SU-DHL-6 (cell line): ENCODE measurements around the gene ZNF304.

ENCODE experiments used
- EZH2phosphoT487 ChIP-seq: fragments of 200-600 bp; sonication (generic), shearing (Covaris generic); conservative IDR thresholded peaks from 2 replicates; pipeline ENCODE4 v1.6.1; 2018; ENCODE audit warnings: mild to moderate bottlenecking, antibody characterized with exemption, low read length, moderate library complexity, mixed read lengths
- TF ChIP-seq, protein P1 (sequence below): fragments of 200-600 bp; sonication (generic); IDR thresholded peaks from one replicate; pipeline ENCODE4 v1.5.1; 2017; ENCODE audit warnings: antibody characterized with exemption, mild to moderate bottlenecking, low read length, moderate library complexity; ENCODE audit not compliant: insufficient read depth, poor library complexity, severe bottlenecking

DNA sequence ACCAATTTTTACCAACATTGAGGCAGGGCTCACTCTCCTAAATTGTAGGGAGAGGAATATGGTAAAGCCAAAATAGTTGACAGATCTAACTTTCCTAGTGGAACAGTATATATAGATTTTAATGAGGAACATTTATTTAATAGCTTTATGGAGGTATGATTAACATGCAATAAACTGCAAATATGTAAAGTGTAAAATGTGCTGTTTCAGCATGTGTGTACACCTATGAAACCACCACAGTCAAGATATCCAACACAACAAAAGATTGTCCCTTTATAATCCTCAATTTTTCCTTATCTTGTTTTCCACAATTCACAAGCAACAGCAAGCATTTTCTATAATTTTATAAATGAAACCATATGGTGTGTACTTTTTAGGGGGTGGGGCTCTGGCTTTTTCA is 8.2 kb downstream of the ZNF304 start:
- TF ChIP-seq, protein P1, sequence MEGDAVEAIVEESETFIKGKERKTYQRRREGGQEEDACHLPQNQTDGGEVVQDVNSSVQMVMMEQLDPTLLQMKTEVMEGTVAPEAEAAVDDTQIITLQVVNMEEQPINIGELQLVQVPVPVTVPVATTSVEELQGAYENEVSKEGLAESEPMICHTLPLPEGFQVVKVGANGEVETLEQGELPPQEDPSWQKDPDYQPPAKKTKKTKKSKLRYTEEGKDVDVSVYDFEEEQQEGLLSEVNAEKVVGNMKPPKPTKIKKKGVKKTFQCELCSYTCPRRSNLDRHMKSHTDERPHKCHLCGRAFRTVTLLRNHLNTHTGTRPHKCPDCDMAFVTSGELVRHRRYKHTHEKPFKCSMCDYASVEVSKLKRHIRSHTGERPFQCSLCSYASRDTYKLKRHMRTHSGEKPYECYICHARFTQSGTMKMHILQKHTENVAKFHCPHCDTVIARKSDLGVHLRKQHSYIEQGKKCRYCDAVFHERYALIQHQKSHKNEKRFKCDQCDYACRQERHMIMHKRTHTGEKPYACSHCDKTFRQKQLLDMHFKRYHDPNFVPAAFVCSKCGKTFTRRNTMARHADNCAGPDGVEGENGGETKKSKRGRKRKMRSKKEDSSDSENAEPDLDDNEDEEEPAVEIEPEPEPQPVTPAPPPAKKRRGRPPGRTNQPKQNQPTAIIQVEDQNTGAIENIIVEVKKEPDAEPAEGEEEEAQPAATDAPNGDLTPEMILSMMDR, result no peak
- TF ChIP-seq EZH2phosphoT487, result no peak
